HG03520 (cell line): ENCODE results near the gene CROCC2.

ENCODE experiments used
- ATAC-seq: cut with Tn5 transposase; IDR thresholded peaks from one replicate; pipeline ENCODE4 v1.9.1; 2021; ENCODE audit warnings: mild to moderate bottlenecking, moderate library complexity; ENCODE audit not compliant: unreplicated experiment

Gene CROCC2

DNA sequence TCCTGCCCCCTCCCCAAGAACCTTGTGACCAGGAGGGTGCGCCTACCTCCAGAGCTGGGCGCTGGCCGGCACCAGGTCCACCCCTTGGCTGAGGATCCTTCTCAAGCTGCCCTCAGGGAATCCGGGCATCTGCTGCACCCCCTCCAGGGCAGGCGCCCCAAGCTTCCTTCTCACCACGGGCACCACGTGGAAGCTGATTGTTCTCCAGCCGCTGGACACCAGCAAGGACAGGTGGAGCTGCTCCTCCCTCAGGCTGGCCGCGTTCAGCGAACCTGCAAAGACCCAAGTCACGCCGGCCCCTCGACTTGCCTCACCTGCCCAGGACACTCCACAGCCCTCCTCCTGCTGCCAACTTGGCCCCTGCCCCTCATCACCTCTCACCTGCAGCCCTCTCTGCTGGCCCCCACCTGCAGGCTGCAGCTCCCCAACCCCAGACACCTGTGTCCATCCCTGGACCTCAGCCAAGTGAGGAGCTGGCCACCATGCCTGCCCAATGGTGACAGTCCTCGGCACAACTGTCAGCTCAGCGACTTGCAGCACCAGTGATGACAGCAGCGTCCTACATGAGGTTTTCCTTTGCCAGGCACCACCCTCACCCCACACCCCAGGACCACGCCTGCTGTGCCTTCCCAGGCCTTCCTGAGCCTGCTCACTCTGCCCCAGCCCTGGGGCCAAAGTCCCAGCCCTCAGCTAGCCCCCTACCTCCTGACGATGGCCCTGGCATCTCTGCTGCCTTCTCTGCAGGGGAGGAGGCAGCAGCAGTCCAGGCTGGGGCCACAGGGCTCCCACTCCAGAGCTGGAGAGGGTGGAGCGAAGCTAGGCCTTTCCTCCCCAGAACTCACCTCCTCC, 14.4 kb upstream of the CROCC2 start:
- ATAC-seq: no peak

DNA sequence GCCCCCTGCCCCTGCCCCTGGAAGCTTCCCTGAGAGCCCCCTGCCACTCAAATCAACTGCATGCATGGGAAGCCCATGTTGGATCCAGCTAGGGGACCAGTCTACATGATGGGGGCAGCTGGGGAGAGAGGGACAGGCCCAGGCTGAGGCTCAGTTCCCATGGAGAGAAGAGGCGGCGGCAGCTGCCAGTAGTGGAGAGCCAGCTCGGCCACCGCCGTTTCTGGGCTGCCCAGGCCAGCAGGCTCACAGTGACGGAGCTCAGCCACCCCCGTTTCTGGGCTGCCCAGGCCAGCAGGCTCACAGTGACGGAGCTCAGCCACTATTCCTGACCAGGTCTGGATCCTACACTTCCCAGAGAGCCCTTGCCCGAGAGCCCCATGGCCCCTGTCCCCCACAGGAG, 13.8 kb upstream of the CROCC2 start:
- ATAC-seq: no peak

DNA sequence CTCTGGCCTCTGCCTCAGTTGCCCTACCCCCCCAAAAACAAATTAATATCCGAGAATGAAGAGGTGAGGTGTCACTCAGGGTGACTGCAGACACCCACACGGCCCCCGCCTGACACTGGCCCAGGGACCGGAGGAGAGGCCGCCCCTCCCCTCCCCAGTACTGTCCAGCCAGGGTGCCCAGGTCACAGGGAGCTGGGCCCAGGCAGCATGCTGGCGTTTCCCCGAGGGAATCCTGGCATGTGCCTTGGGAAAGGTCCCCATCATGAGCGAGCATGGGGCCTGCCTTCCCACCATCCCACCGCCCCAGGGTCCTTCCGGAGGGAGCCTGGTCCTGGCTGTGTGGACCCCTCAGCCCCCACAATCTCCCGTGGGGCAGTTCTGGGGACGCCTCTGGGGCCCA, 13.2 kb upstream of the CROCC2 start:
- no peak for ATAC-seq

DNA sequence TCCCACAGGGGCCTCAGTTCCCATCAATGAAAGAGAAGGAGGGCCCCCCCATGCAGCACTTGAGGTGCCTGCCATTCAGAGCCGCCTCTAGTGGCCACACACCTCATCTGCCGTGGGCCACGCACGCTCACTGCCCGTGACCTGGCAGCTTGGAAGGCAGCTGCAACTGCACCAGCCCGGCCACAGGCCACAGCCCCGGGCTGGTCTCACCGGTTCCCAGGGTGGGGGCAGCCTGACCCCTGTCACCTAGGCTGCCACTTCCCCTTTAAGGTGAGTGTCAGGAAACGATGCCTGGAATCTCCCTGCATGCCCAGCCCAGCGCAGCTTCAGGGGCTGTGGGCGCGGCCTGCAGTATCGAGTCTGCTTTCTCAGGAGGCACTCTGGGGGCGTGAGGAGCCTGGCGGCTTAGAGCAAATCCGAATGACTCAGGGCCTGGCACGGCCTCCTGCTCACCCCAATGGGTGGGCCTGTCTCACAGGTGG, 12.7 kb upstream of the CROCC2 start:
- ATAC-seq: no peak

DNA sequence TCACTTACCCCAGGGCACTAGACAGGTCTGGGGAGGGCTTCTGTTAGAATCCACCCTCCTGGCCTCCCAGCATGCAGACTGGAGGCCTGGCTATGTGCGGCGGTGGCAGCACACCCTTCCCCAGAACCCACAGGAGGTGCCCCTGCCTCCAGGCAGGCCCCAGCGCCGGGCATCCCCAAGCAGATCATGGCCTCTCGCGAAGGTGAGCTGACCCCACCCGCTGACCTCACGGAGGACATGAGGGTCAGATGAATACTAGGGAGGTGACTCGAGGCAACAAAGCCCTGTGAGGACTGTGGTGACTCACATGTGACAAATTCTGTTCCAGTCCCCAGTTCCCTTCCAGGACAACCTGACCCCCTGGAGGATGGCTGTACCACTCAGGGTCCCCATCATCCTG, 12.1 kb upstream of the CROCC2 start:
- no peak for ATAC-seq

DNA sequence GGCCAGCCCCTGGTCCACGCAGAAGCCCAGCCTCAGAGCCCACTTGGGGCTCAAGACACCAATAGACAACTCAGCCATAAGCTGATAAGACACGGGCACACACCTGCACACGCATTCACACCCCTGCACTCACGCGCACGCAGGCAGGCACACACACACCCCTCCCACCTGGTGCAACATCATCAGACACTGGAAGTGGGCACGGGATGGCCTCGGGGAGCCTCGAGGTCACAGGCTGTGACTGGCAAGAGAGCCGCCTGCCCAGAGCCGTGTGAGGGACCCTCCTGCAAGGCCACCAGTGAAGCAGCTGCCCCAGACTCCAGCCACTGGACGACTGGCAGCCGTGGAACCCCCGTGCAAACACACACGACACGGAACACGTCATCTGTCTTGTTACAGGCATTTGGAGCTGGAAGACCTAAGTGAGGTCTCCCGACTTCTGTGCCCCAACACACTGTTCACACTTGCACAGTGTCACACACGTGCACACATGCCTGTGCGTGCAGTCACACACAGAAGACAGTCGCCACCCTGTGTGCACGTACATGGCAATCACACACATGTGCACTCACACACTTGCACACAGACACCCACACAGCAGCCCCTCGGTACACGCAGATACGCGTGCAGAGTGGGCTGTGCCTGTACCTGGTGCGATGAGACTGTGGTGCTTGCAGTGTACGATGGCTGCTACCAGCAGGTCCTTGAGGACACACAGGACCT, 11.1 kb upstream of the CROCC2 start:
- ATAC-seq: no peak

DNA sequence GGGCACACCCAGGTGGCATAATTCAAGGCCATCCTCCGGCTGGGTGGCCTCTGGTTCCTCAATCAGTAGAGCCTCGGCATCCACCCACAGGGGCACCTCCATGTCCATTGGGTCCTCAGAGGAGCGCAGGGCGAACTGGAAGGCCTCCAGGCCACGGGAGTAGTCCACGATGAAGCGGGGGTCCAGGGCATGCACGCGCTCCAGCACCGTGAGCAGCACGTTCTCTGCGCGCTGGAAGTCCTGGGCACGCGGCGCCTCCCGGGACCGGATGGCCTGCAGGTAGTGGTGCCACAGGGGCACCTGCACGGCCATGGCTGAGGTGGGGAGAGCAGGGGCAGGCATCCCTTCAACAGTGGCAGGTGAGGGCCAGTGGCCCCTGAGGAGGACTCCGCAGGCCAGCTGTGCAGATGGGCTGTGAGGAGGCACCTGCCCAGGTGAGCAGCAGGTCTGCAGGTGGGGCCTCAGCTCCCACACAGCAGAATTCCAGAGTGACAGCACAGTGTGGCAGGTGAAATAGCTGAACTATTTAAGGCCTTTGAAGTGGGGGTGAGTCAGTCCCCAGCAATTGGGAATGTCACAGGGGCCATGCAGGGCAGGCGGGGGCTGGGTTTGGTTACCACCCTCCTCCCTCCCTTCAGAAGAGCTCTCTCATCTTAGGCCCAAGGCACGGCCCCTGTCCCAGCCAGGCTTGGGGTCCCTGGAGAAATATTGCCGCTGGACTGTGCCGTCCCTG, 10.3 kb upstream of the CROCC2 start, which contains the start of gene MAB21L4:
Gene MAB21L4 (minus strand): TSS at position 501 of the 733 bp plus-strand sequence. CDS start 159 bp downstream, at position 342.
- ATAC-seq: no peak

DNA sequence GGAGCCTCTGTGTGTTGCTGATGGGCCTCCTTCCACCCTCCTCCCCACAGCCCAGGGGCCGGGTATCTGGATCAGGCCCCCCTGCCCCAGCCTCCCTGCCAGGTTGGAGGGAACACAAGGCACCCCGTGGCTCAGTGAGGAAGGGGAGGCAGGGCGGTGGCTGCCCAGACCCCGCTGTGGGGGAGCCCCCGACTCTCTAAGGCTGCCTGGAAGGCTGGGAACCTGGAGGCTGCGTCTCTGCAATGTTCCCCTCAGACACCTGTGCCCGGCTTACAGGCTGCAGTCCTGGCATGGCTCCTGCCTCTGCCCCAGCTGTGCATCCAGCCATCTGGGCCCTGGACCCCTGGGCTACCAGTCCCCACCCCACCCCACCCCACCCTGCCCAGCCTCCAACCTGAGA, 9.7 kb upstream of the CROCC2 start:
- no peak for ATAC-seq

DNA sequence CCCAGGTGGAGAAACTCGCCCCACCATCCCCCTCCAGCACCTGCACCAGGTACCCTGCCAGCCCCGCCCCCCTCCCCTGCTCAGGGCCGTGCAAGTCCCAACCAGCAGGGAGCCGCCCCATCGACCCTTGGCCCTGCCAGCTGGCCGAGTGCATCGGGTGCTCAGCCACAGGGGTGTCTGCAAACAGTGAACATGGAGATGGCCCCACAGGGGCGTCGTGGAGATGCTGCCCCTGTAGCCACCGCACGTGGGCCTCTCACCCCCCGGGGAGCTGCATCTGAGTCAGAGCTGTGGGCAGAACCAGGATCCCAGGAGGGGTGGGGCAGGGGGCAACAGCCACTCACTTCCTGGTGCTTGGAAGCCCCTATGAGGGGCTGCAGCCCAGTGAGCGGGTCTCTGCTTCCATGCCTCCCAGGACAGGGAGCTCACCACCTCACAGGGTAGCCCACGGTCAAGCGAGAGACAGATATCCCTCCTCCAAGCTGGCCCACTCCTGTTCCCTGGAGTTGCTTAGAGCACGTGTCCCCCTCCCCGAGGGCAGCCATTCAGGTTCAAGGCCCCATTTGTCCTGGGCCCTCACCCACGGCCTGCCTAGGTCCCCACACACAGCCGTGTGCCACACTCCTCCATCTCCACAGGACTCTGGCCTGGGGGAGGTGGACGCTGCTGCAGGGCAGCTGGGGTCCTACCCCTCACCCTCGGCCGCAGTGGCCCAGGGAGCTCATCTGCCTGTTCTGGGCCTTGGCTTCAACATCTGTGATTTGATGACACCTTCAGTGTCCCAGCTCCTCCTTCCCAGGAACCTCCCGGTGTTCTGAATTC, 9.1 kb upstream of the CROCC2 start:
- ATAC-seq: no peak

DNA sequence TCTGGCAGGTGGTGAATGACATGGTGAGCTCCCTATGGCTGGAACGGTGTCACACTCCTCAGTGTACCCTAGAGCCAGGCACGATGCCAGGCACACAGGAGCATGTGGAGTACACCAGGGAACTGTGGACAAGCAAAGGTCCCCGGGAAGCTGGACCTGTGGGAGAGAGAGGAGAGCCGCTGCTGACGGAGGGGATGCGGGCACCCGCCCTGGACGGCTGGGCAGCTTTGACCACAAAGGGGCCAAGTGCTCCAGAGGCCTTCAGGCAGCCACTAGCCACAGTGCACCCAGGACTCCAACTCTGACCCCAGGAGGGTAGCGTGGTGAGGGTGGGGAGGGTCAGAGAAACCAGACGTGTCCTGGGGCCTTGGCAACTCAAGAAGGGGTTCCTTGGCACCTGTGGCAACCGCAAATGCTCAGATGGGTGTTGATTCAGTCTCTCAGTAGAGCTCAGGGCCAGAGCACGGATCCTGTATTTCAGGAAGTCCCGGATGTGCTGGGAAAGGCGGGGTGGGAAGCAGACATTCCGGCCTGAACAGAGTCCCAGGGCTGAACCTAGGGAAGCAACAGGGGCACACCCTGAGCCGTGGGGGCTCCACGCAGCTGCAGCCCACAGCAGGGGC, 7.9 kb upstream of the CROCC2 start:
- no peak for ATAC-seq

DNA sequence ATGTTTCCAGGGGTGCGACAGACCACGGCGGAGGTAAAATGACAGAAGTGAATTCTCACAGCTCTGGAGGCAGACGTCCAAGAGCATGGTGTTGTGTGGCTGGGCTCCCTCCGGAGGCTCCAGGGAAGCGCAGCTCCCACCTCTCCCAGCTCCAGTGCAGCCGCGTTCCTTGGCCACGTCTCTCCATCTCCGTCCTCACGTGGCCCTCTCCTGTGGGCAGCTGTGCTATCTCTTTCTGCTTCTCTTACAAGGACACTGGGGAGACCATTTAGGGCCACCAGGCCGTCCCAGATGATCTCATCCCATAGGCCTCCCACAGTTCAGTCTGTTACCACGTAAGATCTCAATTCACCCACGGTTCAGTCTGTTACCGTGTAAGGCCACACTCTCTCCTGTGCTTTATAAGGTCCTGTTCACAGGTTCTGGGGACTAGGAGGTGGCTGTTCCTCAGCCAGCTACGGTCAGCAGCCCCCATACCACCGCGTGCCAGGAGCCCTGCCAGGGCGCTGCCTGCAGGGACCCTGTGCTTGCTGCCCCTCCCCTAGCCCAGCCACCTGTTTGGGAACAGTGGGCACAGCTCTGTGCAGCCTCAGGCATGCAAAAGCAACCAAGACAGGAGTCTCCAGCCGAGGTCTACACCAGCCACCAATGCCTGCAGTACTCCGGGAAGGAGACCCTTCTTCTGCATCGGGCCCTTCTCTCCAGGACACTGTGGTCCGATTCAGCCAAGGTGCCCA, 7.2 kb upstream of the CROCC2 start:
- ATAC-seq: no peak

DNA sequence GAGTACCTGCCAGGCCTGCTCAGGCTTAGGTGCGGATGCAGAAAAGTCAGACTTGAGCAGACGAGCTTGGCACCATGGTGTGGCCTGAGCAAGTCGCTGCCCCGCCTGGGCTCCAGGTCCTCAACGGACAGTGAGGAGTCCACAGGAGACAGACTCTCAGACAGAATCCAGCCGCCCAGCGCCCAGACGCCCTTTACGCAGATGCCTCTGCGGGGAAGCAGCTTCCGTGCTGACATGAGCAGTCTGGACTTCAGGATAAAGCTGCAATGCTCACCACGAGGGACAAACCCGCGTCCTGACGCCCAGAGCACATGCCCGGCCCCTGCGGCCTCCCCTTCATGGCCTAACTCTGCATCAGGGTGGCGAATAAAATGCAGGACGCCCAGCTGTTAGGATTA, 6.7 kb upstream of the CROCC2 start:
- no peak for ATAC-seq

DNA sequence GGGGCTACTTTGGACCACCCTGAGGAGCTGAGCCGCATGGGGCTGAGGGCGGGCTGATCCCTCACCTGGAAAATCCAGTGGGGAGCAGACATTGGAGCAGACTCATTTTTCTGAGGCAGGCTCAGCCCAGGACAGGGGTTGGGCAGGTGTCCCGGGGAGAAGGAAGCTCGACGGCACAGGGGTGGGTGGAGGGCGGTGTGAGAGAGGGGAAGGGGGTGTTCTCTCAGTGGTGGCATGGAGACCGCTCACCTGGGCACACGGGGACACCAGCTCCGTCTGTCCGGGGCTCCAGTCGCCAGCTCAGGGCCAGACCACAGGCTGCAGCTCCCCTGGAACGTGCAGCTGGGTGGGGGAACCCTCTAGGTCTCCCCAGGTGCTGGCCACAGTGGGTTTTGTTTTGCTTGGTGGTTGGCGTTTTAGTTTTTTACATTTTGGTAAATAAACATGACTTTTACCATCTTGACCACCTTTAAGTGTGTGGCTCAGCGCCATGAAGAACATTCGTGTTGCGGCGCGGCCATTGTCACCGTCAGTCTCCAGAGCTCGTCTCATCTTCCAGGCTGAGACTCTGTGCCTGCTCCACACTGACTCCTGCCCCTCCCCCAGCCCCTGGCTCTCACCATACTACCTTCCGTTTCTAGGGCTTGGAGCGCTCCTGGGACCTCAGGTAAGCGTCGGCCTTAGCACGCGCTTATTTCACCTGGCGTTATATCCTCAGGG, 5.8 kb upstream of the CROCC2 start:
- ATAC-seq: no peak

DNA sequence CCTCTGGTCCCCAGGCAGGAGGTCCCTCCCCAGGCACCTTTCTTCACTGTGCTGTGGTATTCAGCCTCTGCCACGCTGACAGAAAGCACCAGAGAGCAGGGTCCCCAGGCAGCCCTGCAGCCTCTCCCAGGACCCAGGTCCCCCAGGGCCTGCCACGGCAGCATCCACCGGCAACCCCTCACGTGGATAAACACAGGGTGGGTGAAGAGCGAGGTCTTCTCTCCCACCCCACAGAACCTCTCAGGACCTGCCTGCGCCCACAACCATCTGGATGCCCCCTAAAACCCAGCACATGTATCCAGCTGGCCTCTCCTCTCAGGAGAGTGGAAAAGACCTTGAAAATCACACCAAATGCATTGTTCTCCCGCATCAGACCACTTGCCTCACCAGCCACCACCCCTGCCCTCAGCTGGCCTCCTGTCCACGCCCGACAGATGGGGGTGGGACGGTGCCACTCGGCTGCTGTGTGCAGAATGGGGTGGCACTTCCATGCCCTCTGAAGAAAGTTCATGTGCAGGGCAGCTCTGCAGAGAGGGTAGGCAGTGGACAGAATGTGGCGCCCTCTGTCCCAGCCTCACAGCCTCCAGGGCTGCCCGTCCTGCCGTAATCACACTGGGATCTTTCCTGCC, 4.0 kb upstream of the CROCC2 start:
- ATAC-seq: no peak

DNA sequence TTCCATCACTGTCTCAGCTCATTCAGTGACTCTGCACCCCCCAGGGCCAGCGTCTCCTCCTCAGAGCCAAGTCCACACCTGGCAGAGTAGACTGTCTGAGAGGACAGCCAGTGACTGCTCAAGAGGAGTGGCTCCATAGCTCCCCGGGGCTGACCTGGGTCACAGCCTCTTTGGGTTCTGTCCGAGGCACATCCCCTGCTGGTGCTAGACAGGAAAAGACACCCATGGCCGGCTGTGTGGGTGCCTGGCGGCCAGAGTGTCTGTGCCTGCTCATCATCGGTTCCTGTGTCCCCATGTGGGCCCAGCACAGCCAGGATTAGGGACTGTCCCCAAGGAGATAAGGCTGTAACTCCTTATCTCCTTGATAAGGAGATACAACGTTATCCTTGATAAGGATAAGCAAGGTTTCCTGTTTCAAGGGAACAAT, 3.5 kb upstream of the CROCC2 start:
- ATAC-seq: no peak

DNA sequence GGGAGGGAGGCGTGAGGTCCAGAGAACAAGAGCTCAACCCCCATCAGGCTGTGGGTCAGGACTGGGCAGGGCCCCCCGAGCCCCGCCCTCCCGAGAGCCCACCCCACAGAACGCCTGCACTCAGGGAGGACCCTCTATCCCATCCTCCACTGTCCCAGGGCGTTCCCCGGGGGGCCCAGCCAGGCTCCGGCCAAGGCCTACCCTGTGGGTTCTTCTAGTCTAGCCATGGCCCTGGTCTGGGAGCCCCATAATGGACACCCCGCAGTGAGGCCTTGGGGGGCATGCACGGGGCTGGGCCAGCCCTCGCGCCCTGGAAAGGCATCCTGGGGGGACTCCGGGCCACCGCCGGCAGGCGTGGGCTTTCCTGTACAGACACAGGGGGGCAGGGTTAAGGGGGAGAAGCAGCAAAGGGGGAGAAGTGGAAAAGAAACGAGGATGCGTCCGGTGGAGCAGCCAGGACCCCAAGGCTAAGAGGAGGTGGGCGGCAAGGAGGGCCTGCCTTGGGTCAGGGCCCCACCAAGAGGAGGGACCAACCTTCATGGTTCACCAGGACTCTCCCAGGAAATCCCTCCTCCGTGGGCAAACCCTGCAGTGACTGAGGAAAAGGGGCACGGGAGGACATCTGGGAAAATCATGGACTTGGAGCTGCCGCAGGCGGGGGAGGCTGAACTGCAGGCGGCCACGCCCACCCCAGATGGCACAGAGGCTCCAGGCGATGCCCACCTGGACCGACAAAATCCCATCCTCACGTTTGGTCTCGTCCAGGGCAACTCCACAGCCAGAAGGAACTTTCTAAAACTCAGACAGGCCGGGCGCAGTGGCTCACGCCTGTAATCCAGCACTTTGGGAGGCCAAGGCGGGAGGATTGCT, 2.7 kb upstream of the CROCC2 start:
- no peak for ATAC-seq
